ENCODE measurements around the gene MTX2.

The MTX2 gene

DNA sequence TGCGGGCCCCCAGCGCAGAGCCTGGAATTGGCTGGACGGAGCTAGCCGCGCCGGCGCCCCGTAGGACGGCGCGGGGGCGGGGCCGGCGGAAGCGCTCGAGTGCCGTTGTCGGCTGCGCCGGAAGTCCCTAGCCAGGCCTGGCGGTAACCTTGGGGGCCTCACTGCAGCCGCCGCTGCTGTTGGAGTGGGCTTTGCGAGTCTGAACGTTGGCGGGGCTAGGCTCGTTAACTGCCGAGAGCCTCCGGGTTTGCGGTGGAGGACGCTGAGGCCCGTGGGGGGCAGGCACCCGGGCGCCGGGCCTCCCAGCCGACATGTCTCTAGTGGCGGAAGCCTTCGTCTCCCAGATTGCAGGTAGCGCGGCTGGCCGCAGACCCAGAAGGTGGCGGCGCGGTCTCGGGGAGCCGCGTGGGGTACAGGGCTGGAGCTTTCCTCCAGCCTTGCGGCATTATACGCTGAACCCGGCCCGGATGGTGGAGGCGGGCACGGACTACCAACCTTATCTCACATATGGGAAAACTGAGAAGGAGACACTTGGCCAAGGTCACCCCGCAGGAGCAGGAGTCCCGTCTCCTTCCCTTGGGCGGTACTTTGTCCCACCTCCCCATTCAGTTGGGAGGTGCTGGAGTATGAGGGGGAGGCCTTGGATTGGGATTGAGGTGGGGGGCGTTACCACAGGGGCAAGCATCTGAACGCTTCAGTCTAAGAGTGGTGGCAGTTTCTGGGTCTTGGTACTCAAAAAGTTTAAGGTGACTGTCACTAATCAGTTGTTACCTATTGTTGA lies at the start of gene MTX2:
MTX2 (plus strand) TSS at position 124 of the 781 bp plus-strand sequence; CDS start at position 312, 188 bp downstream.
- DNase-seq = peak; percentile 77

DNA sequence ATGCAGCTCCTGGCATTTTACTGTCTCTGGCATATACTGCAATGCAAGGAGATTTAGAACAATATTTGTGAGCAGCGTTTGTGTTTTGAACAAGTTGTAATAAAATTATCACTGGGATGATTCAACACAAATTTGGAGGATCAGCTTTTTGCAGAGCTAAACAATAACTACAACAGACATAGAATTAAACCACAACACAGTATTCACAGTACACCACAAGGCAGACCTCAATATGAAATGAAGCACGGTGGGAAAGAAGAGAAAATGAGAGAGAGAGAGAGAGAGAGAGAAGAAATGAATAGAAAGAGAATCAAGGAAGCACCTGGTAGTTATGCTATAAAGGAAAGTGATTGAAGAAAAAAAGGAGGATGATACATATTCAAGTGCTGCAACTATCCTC lies 41.4 kb upstream of the MTX2 start:
- no peak for DNase-seq

DNA sequence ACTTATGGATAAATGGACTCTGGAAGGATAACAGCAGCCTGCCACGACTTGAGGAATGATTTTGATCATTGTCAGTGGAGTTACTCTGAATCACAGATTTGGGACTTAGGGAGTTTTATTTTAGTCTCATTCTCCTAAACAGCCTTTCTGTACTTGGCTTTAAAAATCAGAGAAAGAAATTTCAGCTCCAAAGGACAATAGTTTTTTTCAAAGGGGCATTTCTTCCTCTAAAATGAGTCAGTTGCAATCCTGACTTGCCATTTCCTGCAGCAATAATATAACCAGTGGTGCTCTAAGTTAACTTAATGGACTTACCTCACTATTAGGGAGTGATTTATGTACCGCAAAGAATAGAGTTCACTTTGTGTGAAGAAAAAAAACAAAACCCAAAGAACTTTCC lies 35.1 kb upstream of the MTX2 start:
- DNase-seq = no peak

DNA sequence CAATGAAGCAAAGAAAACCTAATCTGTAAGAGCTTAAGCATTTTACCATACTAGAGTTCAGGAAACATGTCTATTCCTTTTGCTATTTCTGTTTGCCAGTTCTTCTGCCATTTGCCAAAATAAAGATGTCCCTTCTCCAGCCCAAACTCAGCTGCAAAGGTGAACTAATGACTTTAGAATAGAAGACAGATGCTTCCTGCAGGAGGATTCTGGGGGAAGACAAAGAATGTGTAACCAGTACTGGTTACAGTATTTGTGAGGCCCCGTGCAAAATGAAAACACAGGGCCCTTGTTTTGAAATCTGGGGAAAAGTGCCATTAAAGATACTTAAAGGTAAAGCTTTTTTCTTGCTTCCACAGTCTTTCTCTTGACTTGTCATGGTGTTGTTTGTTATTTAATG lies 34.3 kb upstream of the MTX2 start:
- DNase-seq = no peak

DNA sequence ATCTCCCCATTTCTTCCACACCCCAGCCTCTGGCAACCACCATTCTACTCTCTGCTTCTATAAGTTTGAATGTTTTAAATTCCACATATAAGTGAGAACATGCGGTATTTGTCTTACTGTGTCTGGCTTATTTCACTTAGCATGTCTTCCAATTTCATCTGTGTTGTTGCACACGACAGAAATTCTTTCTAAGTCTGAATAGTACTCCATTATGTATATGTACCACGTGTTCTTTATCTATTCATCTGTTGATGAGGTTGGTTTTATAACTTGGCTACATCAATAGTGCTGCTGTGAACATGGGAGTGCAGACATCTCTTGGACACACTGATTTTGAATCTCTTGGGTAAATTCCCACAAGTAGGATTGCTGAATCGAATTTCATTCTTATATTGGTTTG lies 31.8 kb upstream of the MTX2 start:
- DNase-seq = no peak

DNA sequence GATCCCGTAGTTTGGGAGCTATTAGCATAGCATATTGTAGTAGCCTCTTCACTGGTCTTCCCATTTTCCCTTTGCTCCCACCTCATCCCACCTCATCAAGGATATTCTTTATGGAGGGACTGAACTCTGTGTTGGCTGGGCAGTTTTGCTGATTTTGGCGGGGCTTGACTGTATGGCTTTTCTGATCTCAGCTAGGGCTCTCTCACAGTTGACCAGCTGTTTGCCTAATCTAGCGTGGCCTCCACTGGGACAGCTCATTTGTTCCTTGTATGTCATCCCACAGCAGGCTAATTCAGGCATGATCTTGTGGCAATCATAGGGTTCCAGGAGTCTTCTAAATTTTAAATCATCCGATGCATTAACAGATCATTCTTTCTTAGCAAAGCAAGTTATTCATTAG lies 30.2 kb upstream of the MTX2 start:
- DNase-seq = no peak

DNA sequence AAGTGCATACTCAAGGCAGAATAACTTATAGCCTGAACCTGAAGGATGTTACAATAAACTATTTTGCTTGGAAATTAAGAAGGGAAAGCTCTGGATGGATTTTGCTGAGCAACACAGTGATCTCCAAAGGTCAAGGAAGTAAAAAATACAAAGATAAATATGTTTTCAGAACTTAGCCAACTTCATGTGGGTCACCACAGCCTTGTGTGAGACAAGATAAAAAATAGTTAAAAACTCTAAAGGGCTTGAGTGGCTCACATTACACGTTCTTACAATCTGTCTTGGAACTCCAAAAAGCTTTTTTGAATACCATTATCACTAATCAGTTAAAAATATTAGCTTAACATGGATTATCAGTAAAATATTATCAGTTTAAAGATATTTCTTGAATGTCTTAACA lies 28.9 kb upstream of the MTX2 start:
- no peak for DNase-seq

DNA sequence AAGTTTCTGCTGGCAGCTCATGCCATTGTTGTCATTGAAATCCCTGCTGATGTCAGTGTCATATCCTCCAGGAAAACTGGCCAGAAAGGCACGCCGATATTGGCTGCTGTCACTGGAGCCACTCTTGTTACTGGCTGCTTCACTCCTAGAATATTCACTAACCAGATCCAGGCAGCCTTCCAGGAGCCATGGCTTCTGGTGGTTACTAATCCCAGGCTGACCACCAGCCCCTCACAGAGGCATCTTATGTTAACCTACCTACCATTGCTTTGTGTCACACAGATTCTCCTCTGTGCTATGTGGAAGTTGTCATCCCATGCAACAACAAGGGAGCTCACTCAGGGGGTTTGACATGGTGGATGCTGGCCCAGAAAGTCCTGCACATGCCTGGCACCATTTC lies 27.0 kb upstream of the MTX2 start:
- DNase-seq = no peak

DNA sequence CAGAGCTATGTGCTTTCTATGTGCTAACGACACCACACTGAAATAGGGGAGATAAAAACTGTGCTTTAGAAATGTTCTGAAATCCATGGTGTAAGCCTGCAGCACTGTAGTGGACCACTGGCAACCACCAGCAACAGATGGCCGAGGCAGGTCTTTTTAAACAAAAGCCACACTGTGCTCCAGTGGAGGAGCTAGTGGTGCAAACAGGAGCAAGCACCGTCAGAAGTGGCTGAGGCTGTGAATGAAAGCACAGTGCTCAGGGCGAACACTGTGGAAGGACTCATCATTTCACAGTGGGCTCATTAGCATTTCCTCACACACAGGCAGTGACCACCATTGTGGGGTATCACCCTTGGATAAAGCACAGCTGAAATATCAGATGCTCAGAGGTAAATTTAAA lies 22.9 kb upstream of the MTX2 start:
- peak; percentile 33 for DNase-seq

DNA sequence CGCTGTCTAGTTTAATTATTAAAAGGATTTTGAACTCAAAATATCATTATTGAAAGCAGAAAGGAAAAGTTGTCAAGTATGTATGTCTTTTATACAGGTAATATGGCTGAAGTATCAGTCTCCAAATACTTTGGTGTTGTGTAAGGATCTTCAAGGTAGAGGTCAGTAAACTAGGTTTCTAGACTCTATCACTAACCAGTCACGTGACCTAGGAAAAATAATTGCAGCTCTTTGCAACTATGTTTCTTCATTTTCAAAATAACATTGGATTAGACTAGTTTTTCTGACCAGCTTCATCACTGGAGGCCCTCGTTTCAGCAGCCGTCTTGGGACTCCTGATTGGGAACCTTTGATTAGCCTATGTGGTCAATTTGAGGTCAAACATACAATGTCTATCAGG lies 21.4 kb upstream of the MTX2 start:
- no peak for DNase-seq

DNA sequence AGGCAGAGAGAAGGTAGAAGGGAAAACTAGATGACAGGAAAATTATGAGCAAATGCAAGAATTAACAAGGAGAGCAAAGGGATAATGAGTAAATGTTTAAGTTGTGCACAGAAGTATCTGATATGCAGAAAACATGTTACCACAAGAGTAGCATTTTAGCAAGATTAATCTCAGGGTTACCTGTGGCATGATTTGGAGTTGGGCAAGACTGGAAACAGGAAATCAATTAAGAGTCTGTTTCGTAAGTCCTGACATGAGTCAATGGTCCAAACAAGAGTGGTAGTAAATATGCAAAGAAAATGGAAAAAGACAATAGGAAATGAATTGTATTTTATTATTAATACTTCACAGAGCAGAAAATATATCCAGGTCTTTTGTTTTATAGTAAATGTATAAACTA lies 17.3 kb upstream of the MTX2 start:
- no peak for DNase-seq

DNA sequence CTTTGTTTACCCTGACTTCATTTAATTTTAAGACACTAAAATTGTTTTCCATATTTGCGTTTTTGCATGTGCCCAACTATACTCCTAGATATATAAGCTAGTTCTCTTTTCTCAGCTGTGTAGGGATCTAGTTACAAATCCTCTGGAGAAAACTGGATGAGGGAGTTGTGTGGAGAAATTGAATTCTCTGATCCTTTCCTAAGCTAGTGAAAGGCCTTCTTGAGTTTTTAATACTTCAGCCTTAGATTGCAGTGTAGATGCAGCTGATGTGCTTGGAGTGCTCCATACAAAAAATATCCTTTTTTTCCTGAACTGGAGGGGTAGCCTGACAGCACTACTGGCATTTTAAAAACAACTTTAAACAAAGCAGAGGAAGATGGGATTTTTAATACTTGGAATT lies 8.6 kb upstream of the MTX2 start:
- no peak for DNase-seq

DNA sequence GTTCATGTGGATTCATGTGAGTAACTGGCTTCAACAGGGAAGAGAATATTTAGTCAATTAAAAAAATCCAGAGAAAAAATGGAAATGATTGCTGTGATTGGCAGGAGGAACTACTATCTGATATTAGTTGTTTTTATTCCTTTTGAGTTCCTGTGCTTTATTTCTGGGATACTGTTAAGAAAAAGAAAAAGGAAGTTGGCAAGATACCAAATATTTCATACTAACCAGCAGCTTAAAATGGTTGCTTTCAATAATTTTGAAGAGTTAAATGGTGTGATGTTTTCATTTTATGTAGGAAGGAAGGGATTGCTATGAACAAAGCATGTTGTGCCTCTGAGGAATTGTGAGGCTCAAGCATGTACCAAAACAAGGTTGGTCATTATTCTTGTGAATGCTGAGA lies 8.1 kb upstream of the MTX2 start:
- DNase-seq = no peak

DNA sequence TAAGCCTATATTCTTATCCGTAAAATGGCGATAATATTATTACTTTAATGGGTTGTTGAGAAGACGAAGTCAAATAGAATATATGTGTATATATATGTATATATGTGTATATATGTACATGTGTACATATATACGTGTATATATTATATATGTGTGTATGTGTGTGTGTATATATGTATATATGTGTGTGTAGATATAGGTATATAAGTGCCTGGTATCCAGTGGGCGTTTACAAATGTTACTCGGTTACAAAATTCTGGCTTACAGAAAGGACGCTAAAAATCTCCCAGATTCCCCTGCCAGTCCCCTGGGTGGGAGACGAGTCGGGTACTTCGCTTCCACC lies 295 bp upstream of the MTX2 start:
- DNase-seq = no peak

DNA sequence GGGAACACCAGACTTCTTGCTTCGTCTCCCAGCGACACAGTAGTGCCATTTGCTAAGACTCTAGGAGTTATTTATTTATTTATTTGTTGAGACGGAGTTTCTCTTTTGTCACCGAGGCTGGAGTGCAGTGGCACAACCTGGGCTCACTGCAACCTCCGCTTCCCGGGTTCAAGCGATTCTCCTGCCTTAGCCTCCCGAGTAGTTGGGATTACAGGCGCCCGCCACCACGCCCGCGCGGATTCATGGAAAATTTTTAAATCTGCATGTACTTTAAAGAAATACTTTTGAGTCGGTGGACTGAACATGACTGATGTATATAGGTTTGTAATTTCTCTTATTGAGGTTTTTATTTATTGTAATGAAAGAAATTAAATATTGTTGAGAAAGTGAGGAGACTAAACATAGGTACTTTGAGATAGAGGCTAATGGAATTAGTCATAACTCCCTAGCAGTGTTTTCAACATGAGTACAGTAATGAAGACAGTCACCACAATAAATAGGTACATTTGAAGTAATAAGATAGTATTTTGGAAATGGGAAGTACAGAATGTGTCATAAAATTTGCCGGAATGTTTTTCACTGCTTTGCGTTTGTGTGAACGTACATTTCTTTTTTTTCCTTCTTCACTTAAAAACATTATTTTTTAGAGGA lies 983 bp downstream of the MTX2 start:
- no peak for DNase-seq

DNA sequence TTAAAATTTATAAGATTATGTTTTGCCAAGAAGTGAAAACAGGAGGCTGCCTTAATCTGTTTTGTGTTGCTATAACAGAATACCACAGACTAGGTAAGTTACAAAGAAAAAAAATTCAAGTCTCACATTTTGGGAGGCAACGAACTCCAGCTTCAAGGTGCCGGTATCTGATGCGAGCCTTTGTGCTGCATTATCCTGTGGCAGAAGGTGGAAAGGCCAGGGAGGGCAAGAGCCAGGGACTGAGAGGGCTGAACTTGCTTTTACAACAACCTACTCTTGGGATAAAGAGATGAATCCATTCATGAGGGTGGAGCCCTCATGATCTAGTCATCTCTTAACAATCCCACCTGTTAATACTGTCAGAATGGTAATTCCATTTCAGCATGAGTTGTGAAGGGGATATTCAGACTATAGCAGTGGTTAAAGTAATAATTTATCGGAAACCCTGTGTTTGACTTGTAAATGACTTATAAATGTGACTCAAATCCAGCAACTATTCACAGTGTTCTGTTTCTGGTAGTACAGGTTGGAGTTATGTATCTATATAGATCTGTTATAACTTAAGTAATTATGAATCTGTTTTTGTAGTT lies 3.7 kb downstream of the MTX2 start:
- no peak for DNase-seq

DNA sequence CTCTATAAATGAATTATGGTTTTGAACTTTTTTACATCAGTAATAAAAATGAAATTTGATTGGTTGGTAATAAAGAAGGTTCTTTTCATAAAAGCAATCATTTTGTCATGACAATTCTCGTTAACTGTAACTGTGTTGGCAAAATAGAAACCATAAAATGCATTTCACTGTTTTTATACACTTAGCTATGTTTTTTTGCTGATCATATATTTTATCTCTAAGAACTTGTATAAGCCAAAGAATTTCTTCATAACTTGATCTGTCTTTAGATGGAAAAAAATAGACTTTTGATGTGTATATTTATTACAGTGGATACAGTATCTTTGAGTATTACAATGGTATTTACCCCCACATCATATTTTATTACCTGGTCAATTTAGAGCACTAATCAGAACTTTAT lies 9.7 kb downstream of the MTX2 start:
- DNase-seq = no peak

DNA sequence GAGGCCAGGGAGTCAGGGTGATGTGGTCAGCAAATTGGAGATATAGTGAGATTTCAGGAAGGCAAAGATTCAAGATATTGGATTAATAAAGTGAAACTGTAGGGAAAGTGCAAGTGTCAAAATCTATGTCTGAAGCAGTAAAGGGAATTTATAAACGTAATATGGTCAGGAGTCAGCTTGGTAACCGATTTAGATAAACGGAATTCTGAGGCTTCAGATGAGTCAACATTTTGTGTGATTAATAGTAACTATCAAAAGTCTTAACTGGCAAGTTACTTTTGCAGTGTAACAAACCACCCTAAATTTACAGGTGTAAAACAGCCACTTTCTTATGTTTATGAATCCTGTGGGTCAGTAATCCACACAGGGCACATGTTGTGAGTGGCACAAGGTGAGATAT lies 10.9 kb downstream of the MTX2 start:
- no peak for DNase-seq

DNA sequence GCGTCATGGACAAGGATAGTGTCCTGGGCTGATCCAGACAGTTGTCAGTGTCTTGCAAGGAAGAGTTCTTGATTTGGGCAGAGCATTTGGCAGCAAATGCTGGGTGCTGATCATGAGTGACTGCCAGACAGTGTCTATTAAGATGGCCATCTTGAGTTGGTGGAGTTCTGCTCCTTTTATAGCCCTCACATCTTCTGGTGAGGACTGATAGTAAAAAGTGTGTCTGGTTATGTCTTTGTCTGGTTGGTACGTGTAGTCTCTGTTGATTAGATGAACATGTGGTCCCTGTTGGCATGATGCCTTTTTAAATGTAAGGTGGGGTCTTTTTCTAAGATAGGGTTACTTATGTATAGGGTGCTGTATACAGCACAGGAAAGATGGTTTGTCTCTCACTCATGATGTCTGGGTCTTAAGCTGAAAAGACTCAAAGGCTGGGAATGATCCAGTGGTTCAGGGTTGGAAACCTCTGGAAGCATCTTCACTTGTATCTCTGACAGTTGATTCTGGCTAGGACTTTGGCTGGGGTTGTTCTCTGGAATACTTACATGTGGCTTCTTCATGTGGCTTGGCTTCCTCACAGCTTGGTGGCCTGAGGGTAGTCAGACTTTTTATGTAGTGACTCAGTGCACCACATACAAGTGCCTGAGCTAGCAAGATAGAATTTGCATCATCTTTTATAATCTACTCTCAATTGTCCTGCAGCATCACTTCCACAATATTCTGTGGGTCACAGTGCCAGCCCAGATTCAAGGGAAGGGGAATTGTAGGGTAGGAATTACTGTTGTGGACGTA lies 11.8 kb downstream of the MTX2 start:
- DNase-seq = no peak

DNA sequence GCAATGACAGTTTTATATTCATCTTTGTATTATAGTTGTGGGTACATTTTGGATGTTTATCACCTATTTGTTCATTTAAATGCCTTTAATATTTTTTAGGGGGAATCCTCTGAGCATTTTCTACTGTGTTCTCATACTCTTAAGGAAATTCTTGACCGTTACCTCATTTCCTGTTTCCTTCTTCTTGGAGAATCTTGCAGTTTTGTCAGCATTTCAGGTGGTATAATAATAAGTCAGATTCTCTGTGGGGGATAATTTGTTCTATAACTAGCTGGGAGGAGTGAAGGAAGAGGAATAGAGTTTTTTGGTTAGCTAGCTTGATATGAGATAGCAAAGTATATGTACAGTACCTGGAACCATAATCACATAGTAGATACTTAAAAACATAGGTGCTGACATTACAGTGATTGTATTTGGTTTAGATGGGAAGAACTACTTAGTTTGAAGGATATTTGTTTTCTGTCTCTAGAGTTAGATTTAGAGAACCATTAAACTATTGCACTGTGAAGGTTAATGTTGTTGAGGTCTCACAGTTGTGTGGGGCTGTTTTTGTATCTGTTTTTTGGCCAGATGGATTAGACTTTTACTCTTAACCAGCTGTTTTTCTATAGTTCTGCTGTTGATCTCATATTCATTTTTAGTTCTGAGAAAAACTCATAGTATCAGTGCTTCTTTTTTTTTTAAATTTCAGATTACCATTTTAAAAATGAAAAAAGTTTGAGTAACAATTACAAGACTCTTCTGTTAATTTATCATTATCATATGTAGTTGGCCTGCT lies 14.2 kb downstream of the MTX2 start:
- DNase-seq = no peak

DNA sequence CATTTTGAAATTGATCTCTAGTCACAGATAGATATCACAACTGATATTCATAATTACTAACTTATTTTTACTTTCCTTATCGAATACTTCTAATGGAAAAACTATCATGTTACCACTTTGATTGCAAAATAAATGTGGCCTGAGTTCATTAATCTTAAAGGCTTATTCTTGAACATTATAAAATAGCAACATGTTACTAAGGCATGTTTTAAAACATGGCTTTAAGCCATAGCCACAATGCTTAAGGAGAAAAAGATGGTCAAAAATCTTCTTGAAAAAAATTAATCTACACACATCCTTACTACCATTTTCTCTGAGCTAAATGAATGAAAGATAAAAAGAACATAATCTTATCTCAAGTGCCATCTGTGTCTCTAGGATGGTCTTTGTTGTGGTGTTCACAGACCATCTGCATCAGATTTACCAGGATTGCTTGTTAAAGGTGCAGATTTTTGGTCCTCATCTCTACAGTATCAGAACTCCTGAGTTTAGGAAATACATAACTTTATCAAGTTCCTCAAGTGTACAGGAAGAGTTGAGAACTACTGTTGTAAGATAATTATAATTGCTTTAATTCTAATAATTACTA lies 15.3 kb downstream of the MTX2 start:
- no peak for DNase-seq

DNA sequence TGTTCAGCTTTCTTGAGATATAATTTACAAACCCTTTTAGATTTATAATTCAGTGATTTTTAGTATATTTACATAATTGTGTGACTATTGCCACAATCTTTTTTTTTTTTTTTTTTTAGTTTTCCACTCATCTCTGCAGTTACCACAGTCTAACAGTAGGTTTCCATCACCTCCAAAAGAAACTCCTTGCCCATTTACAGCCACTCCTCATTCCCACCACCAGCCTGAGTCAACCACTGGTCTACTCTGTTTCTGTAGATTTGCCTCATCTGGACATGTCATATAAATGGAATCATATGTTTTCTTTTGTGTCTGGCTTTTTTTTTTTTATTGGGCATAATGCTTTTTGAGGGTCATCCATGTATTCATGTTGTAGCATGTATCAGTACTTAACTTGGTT lies 16.1 kb downstream of the MTX2 start:
- DNase-seq = no peak

DNA sequence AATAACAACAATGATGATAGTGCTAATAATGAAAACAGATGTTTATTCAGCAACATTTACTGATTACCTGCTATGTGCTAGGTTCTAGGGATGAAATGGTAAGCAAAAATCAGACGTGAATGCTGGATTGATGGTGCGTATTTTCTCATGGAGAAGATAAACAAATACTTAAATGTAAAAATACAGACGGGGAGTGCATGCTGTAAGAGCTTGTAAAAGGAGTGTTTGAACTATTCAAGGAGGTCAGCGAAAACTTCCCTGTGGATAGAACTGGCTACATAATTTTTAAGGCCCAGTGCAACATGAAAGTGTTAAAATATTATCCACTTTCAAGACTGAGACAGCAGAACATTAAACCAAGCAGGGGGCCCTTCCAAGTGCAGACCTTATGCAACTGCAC lies 22.1 kb downstream of the MTX2 start:
- no peak for DNase-seq
